GM23338 (cell line): Measurements from ENCODE around the gene LHFPL4. TPM values are rescaled to one million over a fixed set of nuclear protein-coding genes. Genes with fewer than 3 reads are reported as not detected.

Experiments used
- ATAC-seq: fragments of 200-7000 bp; cut with Tn5 transposase; 3 replicates; pipeline ENCODE4 v1.9.1; 2020
- DNase-seq: peaks from one replicate; pipeline ENCODE4 v3.0.0-alpha.2; 2015; ENCODE audit warnings: low spot score
- H2AFZ ChIP-seq: fragments of 200-600 bp; sonication (generic); 2 replicates; pipeline ENCODE4 v1.8.0; 2016; ENCODE audit warnings: antibody characterized with exemption, mild to moderate bottlenecking, moderate library complexity
- H3F3A ChIP-seq: fragments of 200-600 bp; sonication (generic); replicated peaks from 2 replicates; pipeline ENCODE4 v1.8.0; 2017; ENCODE audit warnings: antibody characterized with exemption, mixed run types, low read depth
- H3K27ac ChIP-seq: fragments of 200-600 bp; sonication (generic); 2 replicates; pipeline ENCODE4 v1.6.1; 2016; ENCODE audit warnings: low read depth
- H3K27me3 ChIP-seq: fragments of 200-600 bp; sonication (generic); 2 replicates; pipeline ENCODE4 v1.8.0; 2016; ENCODE audit warnings: mild to moderate bottlenecking, mixed run types, moderate library complexity; ENCODE audit not compliant: insufficient read depth
- H3K36me3 ChIP-seq: fragments of 200-600 bp; sonication (generic); 2 replicates; pipeline ENCODE4 v1.8.0; 2016; ENCODE audit warnings: mild to moderate bottlenecking; ENCODE audit not compliant: insufficient read depth
- H3K4me1 ChIP-seq: fragments of 200-600 bp; sonication (generic); 2 replicates; pipeline ENCODE4 v1.8.0; 2016; ENCODE audit warnings: mild to moderate bottlenecking, moderate library complexity; ENCODE audit not compliant: insufficient read depth
- H3K4me2 ChIP-seq: fragments of 200-600 bp; sonication (generic); 2 replicates; pipeline ENCODE4 v1.7.1; 2017; ENCODE audit warnings: mixed run types
- H3K4me3 ChIP-seq: fragments of 200-600 bp; sonication (generic); 2 replicates; pipeline ENCODE4 v1.6.1; 2016; ENCODE audit warnings: mixed run types
- H3K79me2 ChIP-seq: fragments of 200-600 bp; sonication (generic); replicated peaks from 2 replicates; pipeline ENCODE4 v1.8.0; 2017; ENCODE audit warnings: mild to moderate bottlenecking; ENCODE audit not compliant: insufficient read depth
- H3K9me2 ChIP-seq: fragments of 200-600 bp; sonication (generic); 2 replicates; pipeline ENCODE4 v1.8.0; 2017; ENCODE audit not compliant: insufficient read depth
- H4K20me1 ChIP-seq: fragments of 200-600 bp; sonication (generic); replicated peaks from 2 replicates; pipeline ENCODE4 v1.8.0; 2017; ENCODE audit warnings: mild to moderate bottlenecking; ENCODE audit not compliant: insufficient read depth
- H3K27ac Mint-ChIP-seq: 2 replicates; pipeline ENCODE4 v1.8.0; 2020; ENCODE audit warnings: inconsistent platforms, mild to moderate bottlenecking, moderate library complexity, mixed read lengths
- H3K27me3 Mint-ChIP-seq: 3 replicates; pipeline ENCODE4 v1.8.0; 2022; ENCODE audit warnings: low read depth, mild to moderate bottlenecking, moderate library complexity, mixed read lengths, inconsistent platforms; ENCODE audit not compliant: insufficient read depth, poor library complexity
- H3K36me3 Mint-ChIP-seq: 3 replicates; pipeline ENCODE4 v1.8.0; 2021; ENCODE audit warnings: low read depth, mild to moderate bottlenecking, inconsistent platforms, moderate library complexity, mixed read lengths
- H3K4me1 Mint-ChIP-seq: 3 replicates; pipeline ENCODE4 v1.8.0; 2020; ENCODE audit warnings: mild to moderate bottlenecking, inconsistent platforms, mixed read lengths
- H3K4me3 Mint-ChIP-seq: 3 replicates; pipeline ENCODE4 v1.8.0; 2021; ENCODE audit warnings: moderate library complexity, mild to moderate bottlenecking, inconsistent platforms, mixed read lengths
- H3K9me3 Mint-ChIP-seq: 3 replicates; pipeline ENCODE4 v1.8.0; 2020; ENCODE audit warnings: moderate library complexity, mild to moderate bottlenecking, inconsistent platforms, mixed read lengths
- CTCF ChIP-seq, 2 experiments: fragments of 200-600 bp in 1 of 2; sonication (generic) in 1 of 2; conservative IDR thresholded peaks; 2 replicates each; pipeline versions ENCODE4 v1.5.1 to v1.6.1; 2016 to 2017; ENCODE audit warnings: antibody characterized with exemption in 2 of 2, low read depth in 2 of 2, mild to moderate bottlenecking in 2 of 2, moderate library complexity in 1 of 2
- ETS1 ChIP-seq: IDR thresholded peaks from 2 replicates; pipeline ENCODE4 v1.6.1; 2016; ENCODE audit warnings: antibody characterized with exemption
- EZH2phosphoT487 ChIP-seq: fragments of 200-600 bp; sonication (generic); IDR thresholded peaks from one replicate; pipeline ENCODE4 v1.8.1; 2018; ENCODE audit warnings: antibody characterized with exemption; ENCODE audit not compliant: unreplicated experiment
- JUNB ChIP-seq: IDR thresholded peaks from one replicate; pipeline ENCODE4 v1.6.1; 2016; ENCODE audit warnings: antibody characterized with exemption; ENCODE audit not compliant: unreplicated experiment
- POLR2AphosphoS5 ChIP-seq: IDR thresholded peaks from 2 replicates; pipeline ENCODE4 v1.6.1; 2016; ENCODE audit warnings: antibody characterized with exemption, low read depth
- REST ChIP-seq: IDR thresholded peaks from one replicate; pipeline ENCODE4 v1.6.1; 2018; ENCODE audit warnings: antibody characterized with exemption; ENCODE audit not compliant: unreplicated experiment
- STAT1 ChIP-seq: IDR thresholded peaks from one replicate; pipeline ENCODE4 v1.6.1; 2016; ENCODE audit warnings: antibody characterized with exemption; ENCODE audit not compliant: unreplicated experiment
- ZNF331 ChIP-seq: fragments of 250-450 bp; sonication (Bioruptor Pico); IDR thresholded peaks from 2 replicates; pipeline ENCODE4 v1.5.0; 2020; ENCODE audit warnings: low read depth, mild to moderate bottlenecking, moderate library complexity
- ZNF462 ChIP-seq: fragments of 250-450 bp; sonication (Bioruptor Pico); IDR thresholded peaks from 2 replicates; pipeline ENCODE4 v1.5.0; 2020; ENCODE audit warnings: mild to moderate bottlenecking, moderate library complexity
- polyA plus RNA-seq: library from polyadenylated mRNA; unstranded; fragments of >200 nt; fragmentation: Nextera tagmentation; extraction: Ambion mirVana; gene quantifications from 2 replicates; pipeline ENCODE4 v1.2.1, GENCODE V29; 2016
- total RNA-seq: library from RNA; depleted of rRNA; stranded (reverse); fragments of >200 nt; shearing (Covaris generic); gene quantifications from 2 replicates; pipeline ENCODE4 v1.2.3, GENCODE V29; 2014

The LHFPL4 gene
- total and polyA plus RNA-seq, 2 experiments from 2014 or later: 2.3 to 11.5 TPM

GRCh38 chr3:9525078-9525477 is 28.5 kb downstream of the LHFPL4 start:
- H3K4me3 ChIP-seq: no peak overlapping the region
- Mint-ChIP-seq H3K4me3 (no peak overlapping the region), H3K27me3 (no peaks in the 10 kb centered on the region), H3K4me1 (no peaks in the 10 kb centered on the region), H3K9me3 (peaks cover 12% of the 10 kb centered on the region), H3K36me3 (peaks cover 10% of the 10 kb centered on the region; the same call in 2 of the 3 replicates), H3K27ac (no peak overlapping the region)
- H4K20me1 ChIP-seq: no peaks in the 10 kb centered on the region; the same call in 1 of the 2 replicates
- H3K27me3 ChIP-seq: no peaks in the 10 kb centered on the region
- no peak for ATAC-seq
- TF ChIP-seq POLR2AphosphoS5 (no peak), ZNF331 (CRISPR knock-in tag) (no peak)
- no peaks in the 10 kb centered on the region for H3K36me3 ChIP-seq
- DNase-seq: no peak
- no peak overlapping the region for H3K4me2 ChIP-seq
- H3K79me2 ChIP-seq: no peaks in the 10 kb centered on the region
- no peak overlapping the region for H2AFZ ChIP-seq
- no peak overlapping the region for H3K27ac ChIP-seq
- H3K4me1 ChIP-seq: no peaks in the 10 kb centered on the region
- H3K9me2 ChIP-seq: no peaks in the 10 kb centered on the region
- H3F3A ChIP-seq: no peaks in the 10 kb centered on the region

- no peaks in the 10 kb centered on the region for H3K4me1 ChIP-seq
- peaks cover 14% of the 10 kb centered on the region for H3K27me3 ChIP-seq
- no peak overlapping the region for H3K4me3 ChIP-seq
- H3K36me3 ChIP-seq: no peaks in the 10 kb centered on the region
- H3K27ac ChIP-seq: no peak overlapping the region
- no peak overlapping the region for H2AFZ ChIP-seq
- no peaks in the 10 kb centered on the region for H3K9me2 ChIP-seq
- Mint-ChIP-seq H3K9me3 (peaks cover 12% of the 10 kb centered on the region; the same call in 2 of the 3 replicates), H3K4me3 (no peak overlapping the region; the same call in 2 of the 3 replicates), H3K4me1 (no peaks in the 10 kb centered on the region), H3K36me3 (peaks cover 4% of the 10 kb centered on the region; the same call in 2 of the 3 replicates), H3K27ac (no peak overlapping the region), H3K27me3 (peaks cover 1% of the 10 kb centered on the region)
- 0 out of 2 replicates have a peak, but pooled peaks cover under 1% of the 10 kb centered on the region for H4K20me1 ChIP-seq
- H3F3A ChIP-seq: no peaks in the 10 kb centered on the region
- DNase-seq (no peak), ATAC-seq (no peak)
- TF ChIP-seq REST (no peak), POLR2AphosphoS5 (no peak), ETS1 (no peak), STAT1 (no peak), EZH2phosphoT487 (no peak), JUNB (no peak), CTCF (conservative IDR thresholded peaks at IDR 0.05; ENCODE audit: low read depth in 2 of 2) (no peak), ZNF462 (no peak)
- no peaks in the 10 kb centered on the region for H3K79me2 ChIP-seq
- no peak overlapping the region for H3K4me2 ChIP-seq
Measured at GRCh38 chr3:9514956-9515355, 38.7 kb downstream of the LHFPL4 start.
